Endodermal cell (in vitro differentiated cells): Measurements from ENCODE around the gene KLHL22. TPM values are rescaled to one million over a fixed set of nuclear protein-coding genes. Genes with fewer than 3 reads are reported as not detected.

Experiments used
- DNase-seq: peaks from one replicate; pipeline ENCODE4 v3.0.0-alpha.2; 2017
- H3K27ac ChIP-seq: 2 replicates; pipeline ENCODE4 v1.5.1; 2013; ENCODE audit warnings: mild to moderate bottlenecking, low read depth, low read length, moderate library complexity
- H3K27me3 ChIP-seq: 2 replicates; pipeline ENCODE4 v1.6.1; 2013; ENCODE audit warnings: mild to moderate bottlenecking, low read length, moderate library complexity; ENCODE audit not compliant: insufficient read depth, control insufficient read depth, poor library complexity, severe bottlenecking
- H3K36me3 ChIP-seq: 2 replicates; pipeline ENCODE4 v1.7.0; 2013; ENCODE audit warnings: mild to moderate bottlenecking, low read length, moderate library complexity; ENCODE audit not compliant: control insufficient read depth, insufficient read depth
- H3K4me1 ChIP-seq: one replicate; pipeline ENCODE4 v1.7.0; 2013; ENCODE audit warnings: low read length; ENCODE audit not compliant: control insufficient read depth, insufficient read depth
- H3K4me3 ChIP-seq: 2 replicates; pipeline ENCODE4 v1.5.1; 2013; ENCODE audit warnings: mild to moderate bottlenecking, low read length, moderate library complexity
- H3K9ac ChIP-seq: 2 replicates; pipeline ENCODE4 v1.6.1; 2013; ENCODE audit warnings: mild to moderate bottlenecking, low read length, moderate library complexity; ENCODE audit not compliant: poor library complexity, severe bottlenecking; ENCODE audit errors: extremely low read depth
- H3K9me3 ChIP-seq: 2 replicates; pipeline ENCODE4 v1.6.1; 2013; ENCODE audit warnings: mild to moderate bottlenecking, low read length, moderate library complexity; ENCODE audit not compliant: control insufficient read depth
- H3K27ac Mint-ChIP-seq: 2 replicates; pipeline ENCODE4 v1.8.0; 2020; ENCODE audit warnings: mixed read lengths
- H3K27me3 Mint-ChIP-seq: 2 replicates; pipeline ENCODE4 v1.8.0; 2021; ENCODE audit warnings: mild to moderate bottlenecking, mixed read lengths; ENCODE audit not compliant: insufficient read depth
- H3K36me3 Mint-ChIP-seq: 2 replicates; pipeline ENCODE4 v1.8.0; 2020; ENCODE audit warnings: low read depth, mixed read lengths
- H3K4me1 Mint-ChIP-seq: 2 replicates; pipeline ENCODE4 v1.8.0; 2020; ENCODE audit warnings: mixed read lengths
- H3K4me3 Mint-ChIP-seq: 2 replicates; pipeline ENCODE4 v1.8.0; 2020; ENCODE audit warnings: mild to moderate bottlenecking, moderate library complexity, mixed read lengths
- H3K9me3 Mint-ChIP-seq: 2 replicates; pipeline ENCODE4 v1.8.0; 2020; ENCODE audit warnings: mild to moderate bottlenecking, mixed read lengths
- WGBS, 2 experiments: methylation state at CpG; one replicate each; pipeline versions ENCODE4 v1.1.5 to v1.1.7; 2013; ENCODE audit warnings: missing lambda C conversion rate in 2 of 2, mixed read lengths in 1 of 2; ENCODE audit not compliant: insufficient coverage in 1 of 2, insufficient read length in 1 of 2; 5-methylcytosine and 5-hydroxymethylcytosine counted together
- total RNA-seq, 2 donors: library from RNA; stranded (reverse); fragmentation: NEBNext Ultra II Directional in 1 of 2; extraction: Animal tissue kit (Norgen Biotek cat#: 25700) in 1 of 2; gene quantifications; 2 replicates in 1 of 2; 3 replicates in 1 of 2; pipeline ENCODE4 v1.2.1, GENCODE V29; 2021
- TF ChIP-seq, protein P1 (sequence below): fragments of 200-600 bp; sonication (generic); conservative IDR thresholded peaks from 2 replicates; pipeline ENCODE4 v1.5.0; 2021; ENCODE audit warnings: antibody characterized with exemption, mild to moderate bottlenecking

KLHL22 gene
- total RNA-seq, 2 donors from 2014 or later = 26.5 to 32.8 TPM

DNA sequence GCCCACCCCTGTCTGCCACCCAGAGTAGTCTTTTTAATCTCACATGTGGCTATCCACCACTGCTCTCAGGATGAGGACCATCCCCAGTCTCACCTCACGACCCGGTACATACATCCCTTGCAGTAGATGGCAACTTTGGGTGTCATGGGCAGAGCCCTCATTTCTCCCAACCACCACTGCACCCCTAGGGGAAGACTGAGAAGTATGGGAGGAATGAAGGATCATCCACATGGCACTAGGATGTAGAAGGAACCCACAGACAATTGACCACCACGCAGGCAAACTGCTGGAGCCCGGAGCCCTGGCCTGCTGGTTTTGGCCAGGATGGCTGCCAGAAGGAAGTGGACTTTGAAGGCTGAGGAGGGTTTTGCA, 56.1 kb downstream of the KLHL22 start:
- Histone ChIP-seq H3K9me3 (no peaks in the 10 kb centered on the region), H3K27me3 (peaks cover 25% of the 10 kb centered on the region), H3K4me3 (no peak overlapping the region), H3K27ac (no peak overlapping the region), H3K36me3 (peaks cover 14% of the 10 kb centered on the region), H3K9ac (no peak overlapping the region), H3K4me1 (no peaks in the 10 kb centered on the region)
- H3K4me1 Mint-ChIP-seq = peaks cover 16% of the 10 kb centered on the region
- H3K27me3 Mint-ChIP-seq = peaks cover 35% of the 10 kb centered on the region
- DNase-seq = peak; percentile 42
- TF ChIP-seq, protein P1, sequence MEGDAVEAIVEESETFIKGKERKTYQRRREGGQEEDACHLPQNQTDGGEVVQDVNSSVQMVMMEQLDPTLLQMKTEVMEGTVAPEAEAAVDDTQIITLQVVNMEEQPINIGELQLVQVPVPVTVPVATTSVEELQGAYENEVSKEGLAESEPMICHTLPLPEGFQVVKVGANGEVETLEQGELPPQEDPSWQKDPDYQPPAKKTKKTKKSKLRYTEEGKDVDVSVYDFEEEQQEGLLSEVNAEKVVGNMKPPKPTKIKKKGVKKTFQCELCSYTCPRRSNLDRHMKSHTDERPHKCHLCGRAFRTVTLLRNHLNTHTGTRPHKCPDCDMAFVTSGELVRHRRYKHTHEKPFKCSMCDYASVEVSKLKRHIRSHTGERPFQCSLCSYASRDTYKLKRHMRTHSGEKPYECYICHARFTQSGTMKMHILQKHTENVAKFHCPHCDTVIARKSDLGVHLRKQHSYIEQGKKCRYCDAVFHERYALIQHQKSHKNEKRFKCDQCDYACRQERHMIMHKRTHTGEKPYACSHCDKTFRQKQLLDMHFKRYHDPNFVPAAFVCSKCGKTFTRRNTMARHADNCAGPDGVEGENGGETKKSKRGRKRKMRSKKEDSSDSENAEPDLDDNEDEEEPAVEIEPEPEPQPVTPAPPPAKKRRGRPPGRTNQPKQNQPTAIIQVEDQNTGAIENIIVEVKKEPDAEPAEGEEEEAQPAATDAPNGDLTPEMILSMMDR = no peak
- H3K36me3 Mint-ChIP-seq = peaks cover 10% of the 10 kb centered on the region
- 81 to 99% methylated on average over 3 to 4 of the region's 4 CpGs for WGBS, 2 experiments
- no peak overlapping the region for H3K27ac Mint-ChIP-seq
- H3K9me3 Mint-ChIP-seq = no peaks in the 10 kb centered on the region
- H3K4me3 Mint-ChIP-seq = no peak overlapping the region

DNA sequence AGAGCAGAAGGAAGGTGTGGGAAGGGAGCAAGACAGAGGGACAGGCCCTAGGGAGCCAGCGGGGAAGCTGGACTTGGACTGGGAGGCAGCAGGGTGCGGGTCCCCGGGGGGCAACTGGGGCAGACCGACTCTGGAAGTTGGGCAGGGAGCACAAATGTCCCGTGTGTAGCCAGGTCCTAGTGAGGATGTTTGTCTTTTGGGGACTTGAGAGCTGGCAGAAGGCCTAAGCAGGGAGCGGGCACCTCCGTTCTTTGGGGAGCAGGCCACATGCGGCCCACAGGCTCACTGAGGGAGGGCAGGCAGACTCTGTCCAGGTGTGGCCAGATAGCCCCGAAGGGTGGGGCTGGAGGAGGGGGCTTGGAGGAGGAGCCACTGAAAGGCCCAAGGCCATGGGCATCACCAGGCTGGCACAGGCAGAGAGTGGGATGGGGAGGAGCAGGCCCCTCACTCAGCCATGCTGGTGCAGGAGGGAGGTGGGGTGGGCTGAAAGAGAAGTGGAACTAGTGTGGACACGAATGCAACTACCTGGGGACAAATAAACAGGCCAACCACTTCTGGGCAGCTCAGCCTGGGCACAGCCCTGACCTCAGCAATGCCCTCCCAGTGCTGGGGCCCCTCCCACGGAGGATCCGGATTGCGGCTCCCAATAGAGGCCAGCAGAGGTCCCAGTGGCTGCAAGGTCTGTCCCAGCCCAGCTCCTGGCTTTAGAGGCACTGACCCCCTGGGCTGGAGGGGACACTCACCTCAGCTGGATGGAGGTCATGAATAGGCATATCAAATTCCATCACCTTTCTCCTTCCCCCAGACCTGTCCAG, 56.7 kb downstream of the KLHL22 start:
- TF ChIP-seq, protein P1 = peak; percentile 67
- Histone ChIP-seq H3K4me1 (no peaks in the 10 kb centered on the region), H3K9ac (peak overlapping the region; percentile 57), H3K9me3 (no peaks in the 10 kb centered on the region), H3K27me3 (peaks cover 28% of the 10 kb centered on the region), H3K27ac (no peak overlapping the region), H3K36me3 (peaks cover 8% of the 10 kb centered on the region), H3K4me3 (peak overlapping the region; percentile 81)
- peaks cover 42% of the 10 kb centered on the region for H3K27me3 Mint-ChIP-seq
- WGBS, 2 experiments = 70 to 83% methylated on average over 9 to 13 of the region's 13 CpGs
- H3K9me3 Mint-ChIP-seq = no peaks in the 10 kb centered on the region
- peak overlapping the region; percentile 83 for H3K4me3 Mint-ChIP-seq
- H3K4me1 Mint-ChIP-seq = peaks cover 16% of the 10 kb centered on the region
- H3K36me3 Mint-ChIP-seq = peaks cover 8% of the 10 kb centered on the region
- no peak overlapping the region for H3K27ac Mint-ChIP-seq
- DNase-seq = peak; percentile 82

DNA sequence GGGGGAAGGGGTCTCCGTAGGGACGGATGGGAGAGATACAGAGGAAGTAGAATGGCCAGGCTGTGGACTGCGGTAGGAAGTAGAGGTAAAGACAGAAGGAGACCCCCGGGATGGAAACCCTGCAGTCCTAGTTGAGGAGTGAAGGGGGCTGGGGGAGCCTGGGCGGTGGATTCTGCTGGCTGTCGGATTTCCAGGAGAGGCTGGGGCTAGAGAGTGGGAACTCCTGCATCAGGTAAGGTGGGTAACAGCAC, 57.2 kb downstream of the KLHL22 start:
- Mint-ChIP-seq H3K27ac (no peak overlapping the region), H3K4me1 (peaks cover 16% of the 10 kb centered on the region), H3K9me3 (no peaks in the 10 kb centered on the region), H3K4me3 (peak overlapping the region; percentile 83), H3K27me3 (peaks cover 45% of the 10 kb centered on the region), H3K36me3 (peaks cover 8% of the 10 kb centered on the region)
- Histone ChIP-seq H3K9me3 (no peaks in the 10 kb centered on the region), H3K4me1 (no peaks in the 10 kb centered on the region), H3K4me3 (peak overlapping the region; percentile 81), H3K27ac (no peak overlapping the region), H3K36me3 (peaks cover 8% of the 10 kb centered on the region), H3K27me3 (peaks cover 32% of the 10 kb centered on the region), H3K9ac (peak overlapping the region; percentile 57)
- TF ChIP-seq, protein P1 = no peak
- DNase-seq = no peak
- 31 to 32% methylated on average over 3 to 6 of the region's 6 CpGs for WGBS, 2 experiments
